ENCODE results near the gene FAM131B.

GRCh38 chr7:143308632-143309031 lies 53.9 kb downstream of the FAM131B start:
- TF ChIP-seq EP300 (IDR thresholded peaks at IDR 0.05; ENCODE audit: borderline replicate concordance in 1 of 2, low read depth in 2 of 2, low read length in 2 of 2) (no peak), TAF1 (IDR thresholded peaks at IDR 0.05; ENCODE audit: low read depth, low read length) (no peak), POLR2AphosphoS5 (IDR thresholded peaks at IDR 0.05; ENCODE audit: low read depth, low read length) (no peak), CTCF (IDR thresholded peaks at IDR 0.05; ENCODE audit: control extremely low read depth in 1 of 3, insufficient read depth in 1 of 3, low read depth in 1 of 3, low read length in 3 of 3) (no peak), USF2 (IDR thresholded peaks at IDR 0.05; ENCODE audit: low read length) (no peak), ZNF274 (IDR thresholded peaks at IDR 0.05; ENCODE audit: borderline replicate concordance, extremely low read depth, low read length) (no peak), RNF2 (IDR thresholded peaks at IDR 0.05; ENCODE audit: borderline replicate concordance, low read depth, low read length, missing control alignments, poor library complexity, severe bottlenecking) (no peak), EZH2 (IDR thresholded peaks at IDR 0.05; ENCODE audit: low read depth, low read length, severe bottlenecking) (no peak), YY1 (IDR thresholded peaks at IDR 0.05; ENCODE audit: low read depth, low read length) (no peak), RAD21 (IDR thresholded peaks at IDR 0.05 in 1 of 2, conservative IDR thresholded peaks at IDR 0.05 in 1 of 2; ENCODE audit: low read depth in 2 of 2, low read length in 2 of 2) (no peak), GTF2F1 (IDR thresholded peaks at IDR 0.05; ENCODE audit: borderline replicate concordance, low read depth, low read length) (no peak), MAFK (IDR thresholded peaks at IDR 0.05; ENCODE audit: low read depth, low read length) (no peak)
